ENCODE measurements around the gene KLHL12. TPM values are rescaled to one million over a fixed set of nuclear protein-coding genes. Genes with fewer than 3 reads are reported as not detected.

KLHL12 gene
- total and polyA plus RNA-seq, 2 donors (not counting 3 experiments of a cell fraction or from before 2014, with no cell fraction given), result 22.8 to 23.0 TPM

GRCh38 chr1:202957733-202958543 is 30.9 kb upstream of the KLHL12 start, which contains the start of gene ADIPOR1:
Gene ADIPOR1, minus strand, starts transcription at chr1:202958312. Its CDS starts 7,242 bp downstream, at chr1:202951070.
- Histone ChIP-seq H3K27me3 (ENCODE audit: control insufficient read depth in 2 of 2, insufficient read depth in 2 of 2, low read length in 2 of 2) (no peaks in the 10 kb centered on the region), H3K9me3 (replicated peaks; ENCODE audit: control insufficient read depth, insufficient read depth, low read length) (no peaks in the 10 kb centered on the region), H3K9ac (replicated peaks; ENCODE audit: extremely low read depth, insufficient read depth, low read length) (peak within 1 kb of the TSS; percentile 93), H3K4me2 (ENCODE audit: insufficient read depth, low read length) (peak within 1 kb of the TSS; percentile 90), H3K27ac (ENCODE audit: insufficient read depth, low read depth, low read length) (peak within 1 kb of the TSS; percentile 86), H4K20me1 (replicated peaks; ENCODE audit: control insufficient read depth, extremely low read depth, insufficient read depth, low read length) (peaks cover 7% of the 10 kb centered on the region), H3K4me1 (ENCODE audit: control insufficient read depth, extremely low read depth, insufficient read depth, low read length) (peaks cover 22% of the 10 kb centered on the region), H3K4me3 (replicated peaks in 1 of 3; ENCODE audit: insufficient read depth in 1 of 3, low read depth in 1 of 3, low read length in 3 of 3) (peak within 1 kb of the TSS; percentile 79 to 99 (median 81)), H3K79me2 (ENCODE audit: control insufficient read depth, insufficient read depth, low read length) (peaks cover 44% of the 10 kb centered on the region), H2AFZ (ENCODE audit: low read depth, low read length) (peak within 1 kb of the TSS; percentile 98), H3K36me3 (ENCODE audit: control insufficient read depth in 2 of 2, extremely low read depth in 1 of 2, insufficient read depth in 2 of 2, low read length in 2 of 2) (peaks cover 0 to 5% of the 10 kb centered on the region in 2 experiments), H3K9me1 (replicated peaks; ENCODE audit: control insufficient read depth, extremely low read depth, insufficient read depth, low read length) (no peaks in the 10 kb centered on the region)
- no peak for TF ChIP-seq EZH2 (IDR thresholded peaks at IDR 0.05; ENCODE audit: borderline replicate concordance, low read depth, low read length, severe bottlenecking)
- TF ChIP-seq MAX (IDR thresholded peaks at IDR 0.05; ENCODE audit: insufficient read depth, insufficient read length), result no peak
- no peak for TF ChIP-seq CTCF (IDR thresholded peaks at IDR 0.05; ENCODE audit: extremely low read depth in 1 of 2, insufficient read depth in 1 of 2, low read depth in 1 of 2, low read length in 2 of 2)
- no peak for TF ChIP-seq MYC (IDR thresholded peaks at IDR 0.05; ENCODE audit: low read depth, low read length)
- no peak for TF ChIP-seq JUN (IDR thresholded peaks at IDR 0.05; ENCODE audit: borderline replicate concordance, insufficient read depth, insufficient read length, low read depth)
- no peak for TF ChIP-seq FOS (IDR thresholded peaks at IDR 0.05; ENCODE audit: borderline replicate concordance, insufficient read depth, low read length)
- no peak for TF ChIP-seq GATA2 (IDR thresholded peaks at IDR 0.05; ENCODE audit: insufficient read depth, insufficient read length, low read depth, low read length)
- peak; percentile 87 for TF ChIP-seq POLR2A (IDR thresholded peaks at IDR 0.05; ENCODE audit: low read depth, low read length)
- TF ChIP-seq POLR2AphosphoS5 (IDR thresholded peaks at IDR 0.05; ENCODE audit: insufficient read depth, low read depth, low read length), result peak; percentile 94
- peak; percentile 85 for DNase-seq (ENCODE audit: low read depth, low spot score)
- ChIA-PET POLR2A (no interaction called here), CTCF (no interaction called here)
- dilution Hi-C loops (cut with MboI; ENCODE audit: extremely low pct_ligation_motif_present, low sequenced_read_pairs), result no loop called here
- BruUV-seq (replicated peaks), result no TSS peak
- intact Hi-C loops (cut with micrococcal nuclease), result loop anchor here (1.0 to 2.0 kb wide), 3 partner anchors 8 to 69 kb away; partner anchors contain the start of genes KLHL12 and RABIF
- FAIRE-seq, result peak; percentile 83

Measured in endothelial cell of umbilical vein (primary cell).